NCI-H82 (cell line): ENCODE data around the gene TMIGD3.

Experiments
- DNase-seq: peaks from one replicate; lab custom pipeline; 2025; lab: John Stamatoyannopoulos, UW

TMIGD3 gene

GRCh38 chr1:111446967-111447892 is 56.2 kb downstream of the TMIGD3 start:
- DNase-seq: peak; percentile 57

GRCh38 chr1:111446546-111446945 is 56.9 kb downstream of the TMIGD3 start:
- DNase-seq: no peak

GRCh38 chr1:111444031-111444430 is 59.4 kb downstream of the TMIGD3 start:
- no peak for DNase-seq

GRCh38 chr1:111442457-111442856 is 61.0 kb downstream of the TMIGD3 start:
- no peak for DNase-seq

- peak; percentile 59 for DNase-seq
Measured at GRCh38 chr1:111441573-111442192, 61.8 kb downstream of the TMIGD3 start.

- no peak for DNase-seq
Measured at GRCh38 chr1:111439461-111440351, 63.7 kb downstream of the TMIGD3 start.

GRCh38 chr1:111436726-111437125 is 66.7 kb downstream of the TMIGD3 start:
- DNase-seq: no peak
